ENCODE results near the gene MBD6.
A peak's percentile ranks its signal among the peaks of the same experiment; 100 is the strongest.

Gene MBD6

DNA sequence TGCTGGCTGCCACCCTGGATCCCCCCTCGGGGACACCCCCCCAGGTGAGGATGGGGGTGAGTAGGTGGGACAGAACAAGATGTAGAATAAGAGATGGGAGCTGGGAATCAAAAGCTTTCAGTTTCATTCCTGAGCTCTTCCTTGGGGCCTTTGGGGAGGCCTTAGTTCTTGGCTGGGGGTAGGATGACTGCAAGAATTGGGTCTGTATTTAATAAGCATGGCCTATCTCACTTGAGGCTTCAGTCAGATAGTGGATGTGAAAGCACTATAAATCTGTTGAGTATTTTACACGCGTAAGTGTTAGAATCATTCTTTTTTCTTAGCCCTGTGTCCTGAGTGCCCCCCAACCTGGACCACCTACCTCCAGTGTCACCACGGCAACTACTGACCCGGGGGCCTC lies 4.6 kb downstream of the MBD6 start:
- DNase-seq (ENCODE audit: low read depth, low spot score), result no peak
- no peak overlapping the region for H3K4me3 ChIP-seq
- no peak overlapping the region for H3K9ac ChIP-seq (ENCODE audit: insufficient read length)
- no peaks in the 10 kb centered on the region for H3K9me3 ChIP-seq (ENCODE audit: low read depth, low read length)
- H3K36me3 ChIP-seq (ENCODE audit: insufficient read depth, low read length), result peaks cover 80% of the 10 kb centered on the region
- TF ChIP-seq POLR2AphosphoS5 (IDR thresholded peaks at IDR 0.05; ENCODE audit: borderline replicate concordance, low read depth, low read length) (no peak), FOXP2 (optimal IDR thresholded peaks at IDR 0.05; ENCODE audit: control extremely low read depth, extremely low read length, insufficient read depth) (no peak), EZH2 (IDR thresholded peaks at IDR 0.05) (no peak)
- 0 out of 2 replicates have a peak overlapping the region, but pooled peaks have one; percentile 42 for H3K27ac ChIP-seq

DNA sequence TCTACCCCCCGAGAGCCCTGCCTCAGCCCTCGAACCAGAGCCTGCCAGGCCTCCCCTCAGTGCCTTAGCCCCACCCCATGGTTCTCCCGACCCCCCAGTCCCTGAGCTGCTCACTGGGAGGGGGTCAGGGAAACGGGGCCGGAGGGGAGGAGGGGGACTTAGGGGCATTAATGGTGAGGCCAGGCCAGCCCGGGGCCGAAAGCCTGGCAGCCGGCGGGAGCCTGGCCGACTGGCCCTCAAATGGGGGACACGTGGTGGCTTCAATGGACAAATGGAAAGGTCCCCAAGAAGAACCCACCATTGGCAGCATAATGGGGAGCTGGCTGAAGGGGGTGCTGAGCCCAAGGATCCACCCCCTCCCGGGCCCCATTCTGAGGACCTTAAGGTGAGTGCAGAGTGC lies 5.6 kb downstream of the MBD6 start:
- H3K9me3 ChIP-seq (ENCODE audit: low read depth, low read length), result no peaks in the 10 kb centered on the region
- H3K36me3 ChIP-seq (ENCODE audit: insufficient read depth, low read length), result peaks cover 90% of the 10 kb centered on the region
- no peak overlapping the region for H3K27ac ChIP-seq

DNA sequence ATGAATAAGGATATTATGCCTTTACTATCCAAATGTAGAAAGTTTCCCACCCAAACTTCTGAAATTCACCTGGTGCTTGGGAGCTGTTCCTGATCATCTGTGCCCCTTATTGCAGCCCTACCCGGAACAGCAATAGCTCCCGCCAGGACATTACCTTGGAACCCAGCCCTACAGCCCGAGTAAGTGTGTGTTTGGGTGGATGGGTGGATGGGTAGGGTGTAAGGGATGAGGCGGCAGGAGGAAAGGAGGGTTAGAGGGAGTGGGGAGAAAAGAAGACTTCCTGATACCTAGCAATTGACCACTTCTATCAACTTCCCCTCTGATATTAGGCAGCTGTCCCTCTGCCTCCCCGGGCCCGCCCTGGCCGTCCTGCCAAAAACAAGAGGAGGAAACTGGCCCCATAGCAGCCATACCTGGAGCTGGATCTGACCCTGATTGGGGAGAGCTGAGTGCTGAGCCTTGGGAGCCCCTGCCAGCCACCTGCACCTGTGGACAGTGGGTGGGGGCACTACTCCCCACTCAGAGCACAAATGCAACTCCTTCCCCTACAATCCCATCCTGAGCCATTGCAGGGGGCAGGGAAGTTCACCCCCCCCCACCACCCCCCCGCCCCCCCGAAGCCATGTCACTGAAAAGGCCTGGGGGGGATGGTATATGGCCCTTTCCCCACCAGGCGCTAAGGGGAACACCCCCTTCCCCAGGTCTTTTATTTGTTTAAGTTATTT lies 6.4 kb downstream of the MBD6 start:
- H3K36me3 ChIP-seq (ENCODE audit: insufficient read depth, low read length), result peaks cover 93% of the 10 kb centered on the region
- TF ChIP-seq POLR2AphosphoS5 (IDR thresholded peaks at IDR 0.05; ENCODE audit: borderline replicate concordance, low read depth, low read length), result no peak; the same call in 1 of the 2 replicates
- TF ChIP-seq FOXP2 (optimal IDR thresholded peaks at IDR 0.05; ENCODE audit: control extremely low read depth, extremely low read length, insufficient read depth), result no peak
- no peak for TF ChIP-seq EZH2 (IDR thresholded peaks at IDR 0.05)
- no peak for DNase-seq (ENCODE audit: low read depth, low spot score)
- H3K4me3 ChIP-seq, result no peak overlapping the region
- no peaks in the 10 kb centered on the region for H3K9me3 ChIP-seq (ENCODE audit: low read depth, low read length)
- no peak overlapping the region for H3K9ac ChIP-seq (ENCODE audit: insufficient read length)
- peak overlapping the region; percentile 19; the same call in 1 of the 2 replicates for H3K27ac ChIP-seq

More for the DNA sequence above, 5.6 kb downstream of the MBD6 start:
- no peak for DNase-seq (ENCODE audit: low read depth, low spot score)
- TF ChIP-seq FOXP2 (optimal IDR thresholded peaks at IDR 0.05; ENCODE audit: control extremely low read depth, extremely low read length, insufficient read depth) (no peak), EZH2 (IDR thresholded peaks at IDR 0.05) (no peak), POLR2AphosphoS5 (IDR thresholded peaks at IDR 0.05; ENCODE audit: borderline replicate concordance, low read depth, low read length) (no peak)
- Histone ChIP-seq H3K4me3 (no peak overlapping the region), H3K9ac (ENCODE audit: insufficient read length) (no peak overlapping the region)

DNA sequence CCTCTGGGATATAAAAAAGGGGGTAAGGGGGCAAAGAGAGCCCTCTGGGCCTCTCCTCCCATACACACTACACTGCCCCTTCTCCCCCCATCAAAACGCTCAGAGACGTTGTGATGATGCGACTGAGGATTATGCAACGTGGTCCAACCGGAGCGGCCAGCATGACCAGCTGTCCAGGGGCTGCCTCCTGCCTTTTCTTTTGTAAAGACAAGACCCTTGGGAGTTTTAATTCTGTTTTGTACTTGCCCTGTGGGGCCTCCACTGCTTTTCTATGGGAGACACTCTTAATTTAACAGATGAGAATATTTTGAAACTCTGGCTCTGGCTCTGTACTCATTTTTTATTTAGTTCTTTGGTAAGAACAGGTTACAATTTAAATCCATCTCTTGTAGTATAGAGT lies 7.2 kb downstream of the MBD6 start:
- Histone ChIP-seq H3K27ac (peak overlapping the region; percentile 35; the same call in 1 of the 2 replicates), H3K36me3 (ENCODE audit: insufficient read depth, low read length) (peaks cover 92% of the 10 kb centered on the region), H3K4me3 (no peak overlapping the region), H3K9me3 (ENCODE audit: low read depth, low read length) (no peaks in the 10 kb centered on the region), H3K9ac (ENCODE audit: insufficient read length) (no peak overlapping the region)
- no peak for DNase-seq (ENCODE audit: low read depth, low spot score)
- no peak; the same call in none of the 2 replicates for TF ChIP-seq POLR2AphosphoS5 (IDR thresholded peaks at IDR 0.05; ENCODE audit: borderline replicate concordance, low read depth, low read length)
- TF ChIP-seq EZH2 (IDR thresholded peaks at IDR 0.05), result no peak
- TF ChIP-seq FOXP2 (optimal IDR thresholded peaks at IDR 0.05; ENCODE audit: control extremely low read depth, extremely low read length, insufficient read depth), result no peak

DNA sequence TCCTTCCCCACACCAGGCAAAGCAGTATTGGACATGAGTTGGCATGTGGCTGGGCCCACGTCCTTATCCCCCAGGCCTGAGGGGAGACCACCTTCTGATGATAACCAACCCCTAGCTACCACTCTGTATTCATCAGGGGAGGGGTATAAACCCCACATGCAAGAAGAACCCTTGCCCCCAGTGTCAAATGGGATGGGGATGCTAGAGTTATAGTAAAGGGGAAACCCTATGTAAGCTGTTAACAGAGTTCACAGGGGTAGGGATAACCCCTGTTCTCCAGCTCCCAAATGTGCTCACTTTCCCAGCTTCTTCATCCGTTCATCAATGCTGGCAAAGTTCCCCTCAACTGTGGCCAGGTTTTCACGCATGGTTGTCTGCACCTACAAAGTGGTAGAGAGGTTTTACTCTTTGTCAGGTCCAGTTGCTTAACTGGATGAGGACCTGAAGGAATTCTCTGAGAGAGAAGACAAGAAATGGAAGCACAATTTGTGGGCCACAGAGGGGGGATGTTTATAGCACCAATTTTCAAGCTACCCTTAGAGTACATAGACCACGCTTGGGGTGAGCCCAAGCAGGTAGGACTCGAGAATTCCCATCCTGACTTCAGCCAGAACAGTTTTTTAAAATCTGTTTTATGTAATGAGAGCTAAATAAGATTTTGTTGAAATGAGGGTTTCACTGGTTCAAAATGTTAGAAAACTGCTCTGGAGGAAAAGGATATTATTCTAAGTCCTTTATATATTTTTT lies 7.9 kb downstream of the MBD6 start:
- Histone ChIP-seq H3K27ac (peak overlapping the region; percentile 35), H3K36me3 (ENCODE audit: insufficient read depth, low read length) (peaks cover 92% of the 10 kb centered on the region), H3K9ac (ENCODE audit: insufficient read length) (no peak overlapping the region), H3K4me3 (no peak overlapping the region), H3K9me3 (ENCODE audit: low read depth, low read length) (no peaks in the 10 kb centered on the region)
- DNase-seq (ENCODE audit: low read depth, low spot score), result no peak
- TF ChIP-seq EZH2 (IDR thresholded peaks at IDR 0.05) (no peak), FOXP2 (optimal IDR thresholded peaks at IDR 0.05; ENCODE audit: control extremely low read depth, extremely low read length, insufficient read depth) (no peak)

DNA sequence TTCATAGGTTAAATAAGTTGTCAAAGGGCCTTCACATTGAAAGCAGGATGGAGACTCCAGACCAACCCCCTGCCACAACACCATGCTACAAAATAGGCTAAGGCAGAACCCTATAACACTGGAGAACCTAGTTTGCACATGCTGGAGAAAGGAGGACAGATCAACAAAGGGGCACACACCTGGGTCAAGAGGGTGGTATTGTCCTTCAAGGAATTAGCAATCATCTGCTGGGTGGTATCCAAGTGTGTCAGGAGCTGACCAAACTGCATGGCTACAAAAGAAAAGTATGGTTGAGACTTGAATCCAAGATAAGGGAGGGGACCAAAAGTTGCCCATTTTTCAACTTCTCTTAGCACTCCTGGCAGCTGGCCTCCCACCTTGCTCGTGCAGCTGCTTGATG lies 9.2 kb downstream of the MBD6 start:
- Histone ChIP-seq H3K9ac (ENCODE audit: insufficient read length) (no peak overlapping the region), H3K27ac (no peak overlapping the region), H3K4me3 (no peak overlapping the region), H3K9me3 (ENCODE audit: low read depth, low read length) (no peaks in the 10 kb centered on the region), H3K36me3 (ENCODE audit: insufficient read depth, low read length) (peaks cover 80% of the 10 kb centered on the region)
- DNase-seq (ENCODE audit: low read depth, low spot score), result no peak
- no peak for TF ChIP-seq FOXP2 (optimal IDR thresholded peaks at IDR 0.05; ENCODE audit: control extremely low read depth, extremely low read length, insufficient read depth)
- no peak for TF ChIP-seq EZH2 (IDR thresholded peaks at IDR 0.05)
- TF ChIP-seq POLR2AphosphoS5 (IDR thresholded peaks at IDR 0.05; ENCODE audit: borderline replicate concordance, low read depth, low read length), result no peak

DNA sequence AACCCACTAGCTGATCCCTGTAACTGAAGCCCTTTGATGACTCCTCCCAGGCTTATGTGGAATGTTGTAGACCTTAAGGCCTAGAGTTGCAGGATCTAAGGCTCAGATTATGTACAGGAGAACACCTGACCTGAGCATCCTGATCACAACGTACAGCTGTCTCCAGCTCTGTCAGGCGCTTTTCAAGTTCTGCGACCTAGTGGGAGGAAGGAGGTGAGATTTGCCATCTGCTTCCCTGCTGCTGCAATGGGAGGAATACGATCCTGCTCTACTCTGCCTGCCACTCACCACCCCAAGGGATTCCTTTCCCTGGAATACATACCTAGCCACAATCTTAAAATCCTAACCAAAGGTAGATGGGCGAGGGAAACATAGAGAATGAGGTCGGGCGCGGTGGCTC lies 10.5 kb downstream of the MBD6 start:
- TF ChIP-seq FOXP2 (optimal IDR thresholded peaks at IDR 0.05; ENCODE audit: control extremely low read depth, extremely low read length, insufficient read depth), result no peak
- TF ChIP-seq POLR2AphosphoS5 (IDR thresholded peaks at IDR 0.05; ENCODE audit: borderline replicate concordance, low read depth, low read length), result no peak
- no peak for TF ChIP-seq EZH2 (IDR thresholded peaks at IDR 0.05)
- H3K36me3 ChIP-seq (ENCODE audit: insufficient read depth, low read length), result peaks cover 67% of the 10 kb centered on the region
- no peaks in the 10 kb centered on the region for H3K9me3 ChIP-seq (ENCODE audit: low read depth, low read length)
- no peak for DNase-seq (ENCODE audit: low read depth, low spot score)
- H3K27ac ChIP-seq, result no peak overlapping the region
- H3K4me3 ChIP-seq, result no peak overlapping the region
- no peak overlapping the region for H3K9ac ChIP-seq (ENCODE audit: insufficient read length)

DNA sequence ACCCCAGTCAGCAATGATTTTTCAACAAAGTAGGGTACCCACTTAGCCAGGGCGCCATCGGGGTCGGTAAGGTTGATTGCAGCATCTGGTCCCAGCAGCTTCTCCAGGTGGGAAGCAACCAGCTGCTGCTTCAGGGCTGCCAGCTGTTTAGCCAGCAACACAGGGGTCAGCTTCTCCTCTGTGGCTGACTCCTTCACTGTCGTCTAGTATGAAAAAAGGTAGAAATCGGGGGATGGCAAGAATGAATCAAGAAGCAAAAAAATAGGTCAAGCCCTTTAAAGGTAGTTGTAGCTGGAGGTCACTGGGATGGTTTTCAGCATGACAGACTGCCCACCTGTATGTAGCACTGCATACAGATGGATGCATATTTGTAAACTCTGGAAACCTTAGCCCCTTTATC lies 11.6 kb downstream of the MBD6 start:
- Histone ChIP-seq H3K27ac (no peak overlapping the region), H3K9me3 (ENCODE audit: low read depth, low read length) (no peaks in the 10 kb centered on the region), H3K9ac (ENCODE audit: insufficient read length) (no peak overlapping the region), H3K4me3 (no peak overlapping the region), H3K36me3 (ENCODE audit: insufficient read depth, low read length) (peaks cover 67% of the 10 kb centered on the region)
- DNase-seq (ENCODE audit: low read depth, low spot score), result no peak
- no peak for TF ChIP-seq FOXP2 (optimal IDR thresholded peaks at IDR 0.05; ENCODE audit: control extremely low read depth, extremely low read length, insufficient read depth)
- no peak for TF ChIP-seq EZH2 (IDR thresholded peaks at IDR 0.05)
- TF ChIP-seq POLR2AphosphoS5 (IDR thresholded peaks at IDR 0.05; ENCODE audit: borderline replicate concordance, low read depth, low read length), result no peak
